ENCODE measurements around the gene SAMM50.
A peak's percentile ranks its signal among the peaks of the same experiment; 100 is the strongest.

The SAMM50 gene

GRCh38 chr22:43955040-43955882 is at the start of gene SAMM50:
Gene SAMM50 (plus strand): TSS chr22:43955442. CDS start chr22:43955578, 136 bp downstream.
- Histone ChIP-seq H2AFZ (ENCODE audit: low read depth, low read length) (peak within 1 kb of the TSS; percentile 35), H3K36me3 (ENCODE audit: insufficient read depth, low read length) (no peaks in the 10 kb centered on the region), H3K4me1 (ENCODE audit: insufficient read depth, low read length) (peaks cover 18% of the 10 kb centered on the region), H3K9me3 (ENCODE audit: low read length) (no peaks in the 10 kb centered on the region), H3K4me3 (ENCODE audit: low read length) (peak within 1 kb of the TSS; percentile 76), H3K27me3 (ENCODE audit: insufficient read depth, low read length) (no peaks in the 10 kb centered on the region)

- H2AFZ ChIP-seq (ENCODE audit: low read depth, low read length) = no peak overlapping the region
Observed at GRCh38 chr22:43905681-43906080, 49.6 kb upstream of the SAMM50 start.

GRCh38 chr22:43909708-43910107 is 45.5 kb upstream of the SAMM50 start:
- Histone ChIP-seq H3K4me1 (ENCODE audit: insufficient read depth, low read length) (no peaks in the 10 kb centered on the region), H2AFZ (ENCODE audit: low read depth, low read length) (no peak overlapping the region), H3K36me3 (ENCODE audit: insufficient read depth, low read length) (no peaks in the 10 kb centered on the region), H3K9me3 (ENCODE audit: low read length) (no peaks in the 10 kb centered on the region), H3K4me3 (ENCODE audit: low read length) (no peak overlapping the region), H3K27me3 (ENCODE audit: insufficient read depth, low read length) (peaks cover 13% of the 10 kb centered on the region)

More at GRCh38 chr22:43905681-43906080, 49.6 kb upstream of the SAMM50 start:
- Histone ChIP-seq H3K36me3 (ENCODE audit: insufficient read depth, low read length) (no peaks in the 10 kb centered on the region), H3K4me3 (ENCODE audit: low read length) (no peak overlapping the region), H3K9me3 (ENCODE audit: low read length) (no peaks in the 10 kb centered on the region), H3K27me3 (ENCODE audit: insufficient read depth, low read length) (peaks cover 9% of the 10 kb centered on the region), H3K4me1 (ENCODE audit: insufficient read depth, low read length) (no peaks in the 10 kb centered on the region)

- H3K27me3 ChIP-seq (ENCODE audit: insufficient read depth, low read length) = peaks cover 13% of the 10 kb centered on the region
- H3K9me3 ChIP-seq (ENCODE audit: low read length) = no peaks in the 10 kb centered on the region
- H3K4me3 ChIP-seq (ENCODE audit: low read length) = no peak overlapping the region
- H2AFZ ChIP-seq (ENCODE audit: low read depth, low read length) = no peak overlapping the region
- no peaks in the 10 kb centered on the region for H3K4me1 ChIP-seq (ENCODE audit: insufficient read depth, low read length)
- H3K36me3 ChIP-seq (ENCODE audit: insufficient read depth, low read length) = no peaks in the 10 kb centered on the region
Observed at GRCh38 chr22:43910178-43910695, 45.0 kb upstream of the SAMM50 start.

- H2AFZ ChIP-seq (ENCODE audit: low read depth, low read length) = no peak overlapping the region
- H3K4me3 ChIP-seq (ENCODE audit: low read length) = no peak overlapping the region
- peaks cover 1% of the 10 kb centered on the region for H3K9me3 ChIP-seq (ENCODE audit: low read length)
- no peaks in the 10 kb centered on the region for H3K36me3 ChIP-seq (ENCODE audit: insufficient read depth, low read length)
- H3K27me3 ChIP-seq (ENCODE audit: insufficient read depth, low read length) = peaks cover 13% of the 10 kb centered on the region
- H3K4me1 ChIP-seq (ENCODE audit: insufficient read depth, low read length) = no peaks in the 10 kb centered on the region
Observed at GRCh38 chr22:43911351-43911750, 43.9 kb upstream of the SAMM50 start.

- Histone ChIP-seq H2AFZ (ENCODE audit: low read depth, low read length) (no peak overlapping the region), H3K36me3 (ENCODE audit: insufficient read depth, low read length) (no peaks in the 10 kb centered on the region), H3K4me3 (ENCODE audit: low read length) (no peak overlapping the region), H3K4me1 (ENCODE audit: insufficient read depth, low read length) (peaks cover 9% of the 10 kb centered on the region), H3K27me3 (ENCODE audit: insufficient read depth, low read length) (no peaks in the 10 kb centered on the region), H3K9me3 (ENCODE audit: low read length) (peaks cover 1% of the 10 kb centered on the region)
Observed at GRCh38 chr22:43917521-43917920, 37.7 kb upstream of the SAMM50 start.

GRCh38 chr22:43919106-43919973 is 35.9 kb upstream of the SAMM50 start:
- Histone ChIP-seq H2AFZ (ENCODE audit: low read depth, low read length) (no peak overlapping the region), H3K36me3 (ENCODE audit: insufficient read depth, low read length) (no peaks in the 10 kb centered on the region), H3K9me3 (ENCODE audit: low read length) (peaks cover 1% of the 10 kb centered on the region), H3K4me3 (ENCODE audit: low read length) (no peak overlapping the region), H3K27me3 (ENCODE audit: insufficient read depth, low read length) (no peaks in the 10 kb centered on the region), H3K4me1 (ENCODE audit: insufficient read depth, low read length) (peaks cover 11% of the 10 kb centered on the region)

GRCh38 chr22:43921370-43921769 is 33.9 kb upstream of the SAMM50 start:
- no peaks in the 10 kb centered on the region for H3K36me3 ChIP-seq (ENCODE audit: insufficient read depth, low read length)
- no peak overlapping the region for H3K4me3 ChIP-seq (ENCODE audit: low read length)
- H2AFZ ChIP-seq (ENCODE audit: low read depth, low read length) = no peak overlapping the region
- H3K9me3 ChIP-seq (ENCODE audit: low read length) = no peaks in the 10 kb centered on the region
- no peaks in the 10 kb centered on the region for H3K27me3 ChIP-seq (ENCODE audit: insufficient read depth, low read length)
- H3K4me1 ChIP-seq (ENCODE audit: insufficient read depth, low read length) = peaks cover 11% of the 10 kb centered on the region

- no peaks in the 10 kb centered on the region for H3K36me3 ChIP-seq (ENCODE audit: insufficient read depth, low read length)
- H3K4me1 ChIP-seq (ENCODE audit: insufficient read depth, low read length) = peaks cover 11% of the 10 kb centered on the region
- no peaks in the 10 kb centered on the region for H3K27me3 ChIP-seq (ENCODE audit: insufficient read depth, low read length)
- no peaks in the 10 kb centered on the region for H3K9me3 ChIP-seq (ENCODE audit: low read length)
- no peak overlapping the region for H2AFZ ChIP-seq (ENCODE audit: low read depth, low read length)
- no peak overlapping the region for H3K4me3 ChIP-seq (ENCODE audit: low read length)
Observed at GRCh38 chr22:43922123-43922522, 33.1 kb upstream of the SAMM50 start.

- H3K4me3 ChIP-seq (ENCODE audit: low read length) = peak overlapping the region; percentile 44
- H3K27me3 ChIP-seq (ENCODE audit: insufficient read depth, low read length) = no peaks in the 10 kb centered on the region
- H3K9me3 ChIP-seq (ENCODE audit: low read length) = no peaks in the 10 kb centered on the region
- H3K4me1 ChIP-seq (ENCODE audit: insufficient read depth, low read length) = peaks cover 11% of the 10 kb centered on the region
- H2AFZ ChIP-seq (ENCODE audit: low read depth, low read length) = peak overlapping the region; percentile 71
- H3K36me3 ChIP-seq (ENCODE audit: insufficient read depth, low read length) = no peaks in the 10 kb centered on the region
Observed at GRCh38 chr22:43923191-43923590, 32.1 kb upstream of the SAMM50 start.

- H3K4me3 ChIP-seq (ENCODE audit: low read length) = peak within 1 kb of the TSS; percentile 50
- no peaks in the 10 kb centered on the region for H3K36me3 ChIP-seq (ENCODE audit: insufficient read depth, low read length)
- peak within 1 kb of the TSS; percentile 71 for H2AFZ ChIP-seq (ENCODE audit: low read depth, low read length)
- H3K4me1 ChIP-seq (ENCODE audit: insufficient read depth, low read length) = peaks cover 11% of the 10 kb centered on the region
- H3K9me3 ChIP-seq (ENCODE audit: low read length) = no peaks in the 10 kb centered on the region
- H3K27me3 ChIP-seq (ENCODE audit: insufficient read depth, low read length) = no peaks in the 10 kb centered on the region
Observed at GRCh38 chr22:43923631-43924464, 31.4 kb upstream of the SAMM50 start, which contains the start of gene PNPLA3. Gene PNPLA3 (plus strand): TSS chr22:43923805. CDS start chr22:43923912, 107 bp downstream.

- no peak overlapping the region for H3K4me3 ChIP-seq (ENCODE audit: low read length)
- no peaks in the 10 kb centered on the region for H3K9me3 ChIP-seq (ENCODE audit: low read length)
- peaks cover 11% of the 10 kb centered on the region for H3K4me1 ChIP-seq (ENCODE audit: insufficient read depth, low read length)
- no peaks in the 10 kb centered on the region for H3K27me3 ChIP-seq (ENCODE audit: insufficient read depth, low read length)
- H3K36me3 ChIP-seq (ENCODE audit: insufficient read depth, low read length) = peaks cover under 1% of the 10 kb centered on the region
- no peak overlapping the region for H2AFZ ChIP-seq (ENCODE audit: low read depth, low read length)
Observed at GRCh38 chr22:43924877-43925276, 30.4 kb upstream of the SAMM50 start.

Data from neuron (in vitro differentiated cells).